HG02981 (cell line): ENCODE data around the gene RAB20.
"Not testable (repeated sequence)": the region's sequence is repeated elsewhere in the genome, so short reads cannot be mapped to it uniquely, and the experiment has no call there.

Source experiments
- ATAC-seq: cut with Tn5 transposase; IDR thresholded peaks from one replicate; pipeline ENCODE4 v1.9.1; 2021; ENCODE audit warnings: mild to moderate bottlenecking, moderate library complexity; ENCODE audit not compliant: unreplicated experiment

RAB20 gene

GRCh38 chr13:110495376-110495775, 66.1 kb downstream of the RAB20 start:
- ATAC-seq, result no peak

GRCh38 chr13:110493613-110494012, 67.9 kb downstream of the RAB20 start:
- no peak for ATAC-seq

DNA sequence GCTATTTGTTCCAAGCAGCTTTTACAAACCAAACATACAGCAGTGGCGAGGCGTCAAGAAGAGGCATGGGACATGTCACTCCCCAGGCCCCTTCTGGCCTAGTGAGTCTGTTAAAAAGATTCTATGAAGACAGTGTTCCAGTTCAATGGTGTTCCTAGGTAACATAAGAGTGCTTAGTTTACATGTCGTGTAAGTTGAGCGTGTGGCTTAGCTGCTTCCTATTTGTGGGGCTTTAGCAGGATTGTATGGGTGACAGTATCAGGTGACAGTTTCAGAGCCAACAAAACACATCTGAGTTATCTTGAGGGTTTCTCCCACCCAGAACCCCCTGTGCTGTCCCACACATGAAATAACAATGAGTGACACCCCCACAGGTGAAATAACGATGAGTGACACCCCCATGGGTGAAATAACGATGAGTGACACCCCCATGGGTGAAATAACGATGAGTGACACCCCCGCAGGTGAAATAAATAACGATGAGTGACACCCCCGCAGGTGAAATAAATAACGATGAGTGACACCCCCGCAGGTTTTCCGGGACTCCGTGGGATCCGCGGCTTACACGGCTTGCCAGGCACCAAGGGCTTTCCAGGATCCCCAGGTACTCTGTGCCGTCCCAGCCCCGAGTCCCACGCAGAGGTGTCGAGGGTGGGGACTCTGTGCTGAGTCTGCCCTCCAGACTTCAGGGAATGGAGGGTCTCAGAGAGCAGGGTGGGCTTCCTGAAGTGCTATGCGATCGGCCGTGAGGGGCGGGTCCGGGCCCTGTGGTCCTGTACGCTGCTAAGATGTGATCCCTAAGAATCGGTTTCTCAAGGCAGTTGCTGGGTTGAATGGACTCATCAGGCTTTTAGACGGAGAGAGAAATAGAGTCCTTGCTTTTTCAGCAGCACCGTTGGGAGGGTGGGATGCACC, 68.6 kb downstream of the RAB20 start:
- ATAC-seq, result no peak

GRCh38 chr13:110491869-110492678, 69.4 kb downstream of the RAB20 start:
- no peak for ATAC-seq

DNA sequence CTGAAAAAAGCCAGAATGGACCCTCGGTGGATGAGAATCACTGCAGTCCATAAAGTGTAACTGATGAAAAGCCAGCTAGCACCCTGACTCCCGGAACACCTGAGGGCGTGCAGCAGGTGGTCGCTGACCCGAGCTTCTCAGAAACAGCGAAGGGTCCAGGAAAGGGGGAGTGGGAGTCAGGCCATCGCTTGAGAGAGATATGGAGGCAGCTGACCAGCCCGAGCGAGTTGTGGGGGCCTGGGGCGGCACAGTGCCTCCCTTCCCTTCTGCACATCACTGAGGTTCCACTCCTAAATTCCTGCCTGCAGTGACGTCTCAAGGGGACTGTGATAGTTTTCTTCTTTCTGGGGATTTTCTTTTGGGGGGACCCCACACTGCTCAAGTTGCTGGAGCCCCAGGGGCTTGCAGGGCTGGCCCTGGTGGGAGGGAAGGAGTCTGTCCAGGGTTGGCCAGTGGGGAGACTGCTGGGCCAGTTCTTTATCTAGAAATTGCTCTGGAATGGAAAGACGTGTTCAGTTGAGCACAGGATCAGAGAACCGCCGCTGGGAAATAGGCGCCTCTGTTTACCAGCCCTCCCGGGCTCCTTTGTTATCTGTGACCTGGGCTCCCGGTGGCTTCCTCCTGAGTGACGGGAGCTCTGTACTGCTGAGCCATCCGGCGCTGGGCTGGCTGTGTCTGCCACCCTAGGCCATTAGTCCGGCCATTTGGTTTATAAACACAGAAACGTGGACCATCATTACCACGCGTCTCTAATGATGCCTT, 71.3 kb downstream of the RAB20 start:
- ATAC-seq, result no peak

- not testable (repeated sequence) for ATAC-seq
These were observed 74.6 kb downstream of the RAB20 start for GRCh38 chr13:110486880-110487279.

DNA sequence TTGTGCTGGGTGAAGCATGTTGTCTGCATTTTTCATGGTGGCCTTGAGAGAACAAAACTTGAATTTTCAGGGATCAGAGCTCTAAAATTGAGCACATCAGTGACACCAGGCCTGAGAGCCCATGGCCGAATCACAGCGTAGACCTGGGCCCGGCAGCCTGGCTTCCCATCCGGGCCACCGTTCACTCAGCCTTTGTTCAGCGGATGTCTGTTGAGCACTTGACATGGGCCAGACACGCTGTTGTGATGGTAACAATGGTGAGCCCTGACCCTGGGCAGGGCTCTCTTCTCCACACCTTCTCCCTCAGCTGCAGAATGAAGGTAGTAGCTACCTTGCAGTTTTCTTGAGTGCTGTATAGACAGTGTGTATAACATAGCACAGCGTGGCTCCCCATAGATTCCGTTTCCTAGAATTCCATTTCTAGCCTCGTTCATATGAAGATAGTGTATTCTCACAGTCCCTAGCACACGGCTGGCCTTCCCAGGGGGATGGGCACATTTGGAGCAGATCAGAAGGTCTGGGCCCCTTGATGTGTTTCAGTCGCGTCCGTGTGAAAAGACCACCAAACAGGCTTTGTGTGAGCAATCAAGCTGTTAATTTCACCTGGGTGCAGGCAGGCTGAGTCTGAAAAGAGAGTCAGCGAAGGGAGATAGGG, 75.3 kb downstream of the RAB20 start:
- ATAC-seq, result no peak

- no peak for ATAC-seq
These were observed 75.9 kb downstream of the RAB20 start for GRCh38 chr13:110485604-110486003.

GRCh38 chr13:110484290-110485048, 77.1 kb downstream of the RAB20 start:
- no peak for ATAC-seq

DNA sequence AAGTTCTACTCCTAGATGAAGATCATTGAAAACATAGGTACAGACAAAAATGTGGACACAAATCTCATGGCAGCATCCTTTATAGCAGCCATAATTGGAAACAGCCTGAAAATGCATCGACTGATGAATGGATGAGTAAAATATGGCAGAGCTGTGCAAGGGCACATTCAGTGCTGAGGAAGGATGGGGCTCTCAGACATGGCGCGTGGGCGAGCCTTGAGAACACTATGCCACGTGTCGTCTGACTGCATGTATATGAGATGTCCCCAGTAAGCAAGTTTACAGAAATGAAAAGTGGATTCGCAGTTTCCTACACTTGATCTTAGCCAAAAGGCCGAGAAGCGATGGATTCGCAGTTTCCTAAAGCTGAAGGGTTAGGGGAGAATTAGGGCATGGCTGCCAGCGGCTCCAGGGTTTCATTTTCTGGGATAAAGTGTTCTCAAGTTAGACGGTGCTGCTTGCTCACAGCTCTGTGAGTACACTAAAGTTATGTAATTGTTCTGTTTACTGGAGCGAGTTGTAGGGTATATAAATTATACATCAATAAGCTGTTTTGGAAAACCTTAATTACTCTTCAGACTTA, 78.0 kb downstream of the RAB20 start:
- ATAC-seq, result no peak

- ATAC-seq, result no peak
These were observed 81.4 kb downstream of the RAB20 start for GRCh38 chr13:110480161-110480560.

- no peak for ATAC-seq
These were observed 81.9 kb downstream of the RAB20 start for GRCh38 chr13:110479648-110480047.

DNA sequence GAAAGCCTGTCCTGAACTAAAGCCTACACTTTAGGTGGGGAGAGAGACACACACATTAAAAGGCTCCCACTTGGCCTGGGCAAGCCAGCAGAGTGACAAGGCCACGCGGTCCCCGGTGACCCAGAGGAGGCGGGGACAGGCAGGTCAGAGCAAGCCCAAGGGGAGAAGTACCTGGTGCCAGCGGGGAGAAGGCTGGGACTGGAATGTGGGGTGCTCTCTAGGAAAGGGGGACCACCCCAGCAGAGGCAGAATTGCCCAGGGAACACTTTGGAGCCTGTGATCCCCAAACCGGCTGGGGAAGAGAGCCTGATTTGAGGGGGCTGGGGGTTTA, 82.3 kb downstream of the RAB20 start:
- no peak for ATAC-seq

DNA sequence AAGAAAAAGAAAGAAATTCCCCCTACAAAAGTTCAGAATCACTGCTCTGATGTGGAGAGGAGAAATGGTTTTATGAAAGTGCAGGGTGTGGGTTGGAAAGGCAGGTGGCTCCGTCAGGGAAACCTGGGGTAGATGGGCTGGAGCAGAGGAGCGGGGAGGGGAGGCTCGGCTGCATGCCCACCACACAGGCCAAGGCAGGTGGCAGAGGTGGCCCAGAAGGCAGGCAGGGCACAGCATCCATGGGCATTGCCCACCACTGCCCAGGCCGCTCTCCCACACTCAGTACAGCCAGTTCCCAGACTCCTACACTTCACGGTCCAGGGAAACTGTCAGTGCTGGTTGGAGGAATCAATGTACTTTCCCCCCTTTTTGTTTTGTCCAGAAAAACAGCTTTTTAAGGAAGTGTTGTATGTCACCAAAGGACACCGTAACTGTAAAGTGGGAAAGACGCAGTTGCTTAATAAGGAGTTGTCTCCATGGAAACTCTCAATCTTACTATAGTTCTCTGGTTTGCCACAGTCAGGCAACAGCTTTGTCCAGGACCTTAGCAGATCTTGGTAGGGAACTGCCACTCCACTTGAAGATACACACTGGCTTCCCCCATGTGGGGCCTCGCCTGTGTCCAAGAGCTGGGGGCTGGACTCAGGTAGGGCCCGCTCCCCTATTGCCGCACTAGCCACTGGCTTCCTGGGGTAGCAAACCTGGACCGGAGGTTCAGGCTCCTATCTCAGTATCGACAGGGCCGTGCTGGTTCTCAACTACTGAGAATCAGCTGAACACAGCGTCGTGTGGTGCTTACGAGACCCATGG, 82.9 kb downstream of the RAB20 start:
- ATAC-seq, result no peak

DNA sequence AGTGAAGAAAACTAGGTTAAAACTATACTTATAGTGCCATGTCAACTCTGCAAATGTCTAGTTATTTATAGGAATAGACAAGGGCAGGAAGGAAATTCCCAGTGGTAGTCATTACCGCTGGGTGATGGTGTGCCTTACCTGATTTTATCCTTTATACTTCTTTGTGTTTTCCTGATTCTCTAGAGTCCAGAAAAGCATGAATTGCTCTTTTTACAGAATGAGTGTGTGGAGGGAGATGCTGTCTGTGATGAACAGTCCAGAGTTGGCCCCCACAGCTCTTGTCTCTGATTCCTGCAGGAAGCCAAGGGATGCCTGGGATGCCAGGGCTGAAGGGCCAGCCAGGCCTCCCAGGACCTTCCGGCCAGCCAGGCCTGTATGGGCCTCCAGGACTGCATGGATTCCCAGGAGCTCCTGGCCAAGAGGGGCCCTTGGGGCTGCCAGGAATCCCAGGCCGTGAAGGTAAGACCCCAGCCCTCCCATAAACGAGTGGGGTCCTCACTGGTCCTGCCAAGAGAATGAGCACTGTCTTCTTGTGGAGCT, 83.7 kb downstream of the RAB20 start:
- ATAC-seq, result no peak

DNA sequence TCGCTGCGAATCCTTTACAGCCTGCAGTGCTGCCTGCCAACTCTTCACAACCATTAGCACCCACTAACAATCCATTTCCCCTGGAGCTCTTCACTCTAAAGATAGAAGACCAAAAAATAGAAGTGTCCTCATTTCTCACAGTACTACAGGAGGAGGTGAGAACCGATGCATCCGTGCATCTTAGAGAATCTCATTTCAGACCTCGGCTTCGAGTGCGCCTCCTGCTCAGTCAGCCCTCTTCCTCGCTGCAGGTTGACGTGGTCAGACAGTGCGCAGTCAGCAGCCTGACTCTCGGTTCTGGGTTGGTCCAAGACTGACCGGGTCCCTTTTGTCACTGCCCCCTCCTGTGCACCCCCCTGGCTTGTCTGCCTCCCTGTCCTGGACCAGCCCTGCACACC, 85.3 kb downstream of the RAB20 start:
- ATAC-seq, result no peak

DNA sequence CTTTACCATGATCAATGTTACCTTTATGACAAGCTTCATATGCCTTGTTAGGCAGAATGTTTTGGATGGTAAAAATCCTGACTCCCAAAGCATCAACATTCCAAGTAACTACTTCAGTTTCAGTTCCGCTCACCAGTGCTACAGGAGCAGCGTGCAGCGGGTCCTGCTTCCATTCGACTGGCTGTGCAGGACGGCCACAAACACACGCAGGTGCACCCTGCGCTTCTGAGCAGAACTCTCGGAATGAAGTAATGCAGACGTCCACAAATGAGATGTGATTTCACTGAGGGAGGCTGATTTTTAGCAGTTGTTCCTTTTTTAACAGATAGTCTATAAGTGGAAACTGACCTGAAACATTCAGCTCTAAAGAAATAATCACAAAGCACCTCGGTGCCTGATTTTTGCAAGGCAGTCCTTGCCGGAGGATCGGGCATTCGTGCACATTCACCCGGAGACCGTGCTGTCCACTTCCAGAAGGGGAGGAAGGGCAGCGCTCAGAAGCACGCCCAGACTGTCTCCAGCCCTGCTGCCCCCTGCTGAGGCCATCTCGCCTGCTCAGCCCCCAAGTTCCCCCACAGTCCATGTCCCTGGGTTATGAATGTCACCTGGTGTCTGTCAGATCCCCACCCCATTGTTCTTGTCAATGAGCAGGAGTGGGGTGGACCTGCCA, 85.8 kb downstream of the RAB20 start:
- no peak for ATAC-seq

DNA sequence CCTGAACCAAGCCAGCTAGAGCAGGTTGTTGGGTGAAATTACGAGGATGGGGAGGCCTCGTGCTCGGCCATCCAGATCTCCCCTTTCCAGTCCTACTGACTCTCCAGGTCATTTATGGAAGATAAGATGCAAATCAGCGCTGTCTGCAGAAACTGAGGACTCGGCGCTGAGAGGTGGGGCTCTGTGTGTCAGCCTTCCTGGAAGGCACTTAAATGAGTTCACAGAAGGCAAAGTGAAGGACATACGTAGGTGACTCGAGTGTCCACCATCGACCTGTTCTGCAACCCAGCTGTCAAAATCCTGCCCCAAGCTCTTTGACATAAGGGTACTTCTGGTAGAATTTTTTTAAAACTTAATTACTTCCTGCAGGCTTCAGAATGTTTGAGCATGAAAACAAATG, 86.4 kb downstream of the RAB20 start:
- no peak for ATAC-seq
